SH-SY5Y (cell line): ENCODE measurements around the gene XYLT1.

Source experiments
- GATA2 ChIP-seq: IDR thresholded peaks from 2 replicates; pipeline ENCODE4 v1.6.1; 2011; ENCODE audit warnings: mild to moderate bottlenecking, low read depth, low read length
- GATA3 ChIP-seq: IDR thresholded peaks from 2 replicates; pipeline ENCODE4 v1.6.1; 2011; ENCODE audit warnings: low read depth, mild to moderate bottlenecking, low read length, moderate library complexity

DNA sequence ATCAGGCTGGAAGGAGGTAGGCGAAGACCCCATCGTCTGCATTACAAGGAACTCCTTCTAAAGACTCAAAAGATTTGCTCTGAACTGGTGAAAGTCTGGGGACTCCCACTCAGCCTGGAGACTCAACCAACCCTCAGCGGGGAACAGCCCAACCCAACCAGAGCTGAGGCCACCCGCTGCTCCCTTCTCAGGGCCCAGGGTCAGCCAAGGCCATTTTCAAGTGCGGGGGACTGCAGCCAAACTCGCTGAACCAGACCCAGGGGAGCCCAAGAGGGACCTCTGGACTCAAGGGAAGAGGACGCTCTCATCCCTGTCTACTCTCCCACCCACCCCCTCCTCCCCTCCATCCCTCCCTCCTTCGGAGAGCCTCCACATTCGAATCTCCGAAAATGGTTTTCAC lies 24.1 kb downstream of the XYLT1 start:
- TF ChIP-seq GATA2 (no peak), GATA3 (no peak)
